CD14-positive monocyte (primary cell): Measurements from ENCODE around the gene JADE1. TPM values are rescaled to one million over a fixed set of nuclear protein-coding genes. Genes with fewer than 3 reads are reported as not detected.

ENCODE experiments used
- DNase-seq, 3 donors: peaks; one replicate each; pipeline ENCODE4 v3.0.0-alpha.2; 2011 to 2022
- H2AFZ ChIP-seq: 2 replicates; pipeline ENCODE4 v1.6.0; 2012; ENCODE audit warnings: mild to moderate bottlenecking, low read depth, low read length, inconsistent platforms; ENCODE audit not compliant: insufficient read depth, poor library complexity, severe bottlenecking
- H3K27ac ChIP-seq, 2 donors: 1 replicate in 1 of 2; 2 replicates in 1 of 2; pipeline ENCODE4 v1.5.1; 2012 to 2013; ENCODE audit warnings: low read length in 2 of 2, control low read depth in 1 of 2, inconsistent platforms in 1 of 2, low read depth in 1 of 2, mild to moderate bottlenecking in 1 of 2
- H3K27me3 ChIP-seq, 2 donors: one replicate each; pipeline versions ENCODE4 v1.6.0 to v1.6.1; 2011 to 2013; ENCODE audit warnings: low read length in 2 of 2; ENCODE audit not compliant: control insufficient read depth in 2 of 2, insufficient read depth in 2 of 2
- H3K36me3 ChIP-seq, 2 donors: replicated peaks in 1 of 2; 1 replicate in 1 of 2; 2 replicates in 1 of 2; pipeline versions ENCODE4 v1.5.1 to v1.6.1; 2012 to 2013; ENCODE audit warnings: low read length in 2 of 2, control low read depth in 1 of 2, inconsistent platforms in 1 of 2, mild to moderate bottlenecking in 1 of 2; ENCODE audit not compliant: insufficient read depth in 2 of 2, control insufficient read depth in 1 of 2
- H3K4me1 ChIP-seq, 2 donors: 1 replicate in 1 of 2; 2 replicates in 1 of 2; pipeline versions ENCODE4 v1.5.1 to v1.6.1; 2012 to 2013; ENCODE audit warnings: low read length in 2 of 2, control low read depth in 1 of 2, inconsistent platforms in 1 of 2, mild to moderate bottlenecking in 1 of 2, moderate library complexity in 1 of 2; ENCODE audit not compliant: insufficient read depth in 2 of 2, control insufficient read depth in 1 of 2
- H3K4me2 ChIP-seq: replicated peaks from 2 replicates; pipeline ENCODE3; 2012; ENCODE audit warnings: low read length, moderate library complexity, mild to moderate bottlenecking; ENCODE audit not compliant: poor library complexity, severe bottlenecking; ENCODE audit errors: extremely low read depth
- H3K4me3 ChIP-seq, 3 experiments: fragments of 200-600 bp in 1 of 3; sonication (generic) in 1 of 3; replicated peaks in 1 of 3; 1 replicate in 2 of 3; 2 replicates in 1 of 3; pipeline ENCODE4 v1.5.1; 2011 to 2013; ENCODE audit warnings: low read length in 3 of 3, mild to moderate bottlenecking in 3 of 3, control low read depth in 2 of 3, low read depth in 2 of 3, inconsistent platforms in 1 of 3, moderate library complexity in 1 of 3
- H3K79me2 ChIP-seq: 2 replicates; pipeline ENCODE4 v1.6.0; 2012; ENCODE audit warnings: mild to moderate bottlenecking, control low read depth, inconsistent platforms, low read length, moderate library complexity; ENCODE audit not compliant: insufficient read depth
- H3K9ac ChIP-seq: 2 replicates; pipeline ENCODE4 v1.6.0; 2017; ENCODE audit warnings: low read length, mild to moderate bottlenecking; ENCODE audit not compliant: insufficient read depth, poor library complexity, severe bottlenecking
- H3K9me3 ChIP-seq, 2 donors: replicated peaks in 1 of 2; 1 replicate in 1 of 2; 2 replicates in 1 of 2; pipeline versions ENCODE4 v1.5.1 to v1.6.1; 2012 to 2013; ENCODE audit warnings: low read length in 2 of 2, control low read depth in 1 of 2; ENCODE audit not compliant: control insufficient read depth in 1 of 2, insufficient read depth in 1 of 2
- H4K20me1 ChIP-seq: 2 replicates; pipeline ENCODE4 v1.6.0; 2012; ENCODE audit warnings: mild to moderate bottlenecking, low read length, control low read depth, moderate library complexity; ENCODE audit not compliant: insufficient read depth
- H3K27ac Mint-ChIP-seq, 7 donors: one replicate each; pipeline ENCODE4 v1.8.0; 2020; ENCODE audit warnings: mild to moderate bottlenecking in 7 of 7, mixed read lengths in 7 of 7, moderate library complexity in 6 of 7, inconsistent platforms in 2 of 7
- H3K27me3 Mint-ChIP-seq, 3 donors: one replicate each; pipeline ENCODE4 v1.8.0; 2021 to 2022; ENCODE audit warnings: low read depth in 3 of 3, mild to moderate bottlenecking in 3 of 3, mixed read lengths in 3 of 3, moderate library complexity in 3 of 3, inconsistent platforms in 1 of 3
- H3K36me3 Mint-ChIP-seq, 2 donors: one replicate each; pipeline ENCODE4 v1.8.0; 2020; ENCODE audit warnings: mixed read lengths in 2 of 2, inconsistent platforms in 1 of 2, mild to moderate bottlenecking in 1 of 2
- H3K4me1 Mint-ChIP-seq: one replicate; pipeline ENCODE4 v1.8.0; 2020; ENCODE audit warnings: mild to moderate bottlenecking, mixed read lengths
- H3K4me3 Mint-ChIP-seq, 2 donors: one replicate each; pipeline ENCODE4 v1.8.0; 2020; ENCODE audit warnings: mild to moderate bottlenecking in 2 of 2, mixed read lengths in 2 of 2, moderate library complexity in 1 of 2
- H3K9me3 Mint-ChIP-seq, 7 donors: one replicate each; pipeline ENCODE4 v1.8.0; 2020 to 2022; ENCODE audit warnings: mixed read lengths in 7 of 7, mild to moderate bottlenecking in 6 of 7, moderate library complexity in 6 of 7, inconsistent platforms in 2 of 7
- WGBS: methylation state at CpG from one replicate; pipeline ENCODE4 v1.1.5; 2013; ENCODE audit warnings: missing lambda C conversion rate; ENCODE audit not compliant: insufficient coverage; 5-methylcytosine and 5-hydroxymethylcytosine counted together
- intact Hi-C, 2 donors: fragments of 100-400 bp; cut with micrococcal nuclease; formaldehyde crosslinking; loops; one replicate each; pipeline versions ENCODE4 v1.15.0 to v1.15.1; 2023
- polyA plus RNA-seq, 3 donors: library from polyadenylated mRNA; depleted of rRNA in 1 of 3; unstranded in 2 of 3; stranded (reverse) in 1 of 3; fragments of 300-500 nt in 2 of 3; fragments of >200 nt in 1 of 3; fragmentation: Illumina TruSeq in 2 of 3; gene quantifications; 1 replicate in 2 of 3; 2 replicates in 1 of 3; pipeline ENCODE4 v1.2.3, GENCODE V29; 2012 to 2021
- TF ChIP-seq, protein P1 (sequence below): fragments of 200-600 bp; IDR thresholded peaks from one replicate; pipeline ENCODE4 v1.8.0; 2022; ENCODE audit warnings: antibody characterized with exemption, mild to moderate bottlenecking

The JADE1 gene
- polyA plus RNA-seq, 3 donors = 7.3 to 12.8 (median 12.3) TPM

DNA sequence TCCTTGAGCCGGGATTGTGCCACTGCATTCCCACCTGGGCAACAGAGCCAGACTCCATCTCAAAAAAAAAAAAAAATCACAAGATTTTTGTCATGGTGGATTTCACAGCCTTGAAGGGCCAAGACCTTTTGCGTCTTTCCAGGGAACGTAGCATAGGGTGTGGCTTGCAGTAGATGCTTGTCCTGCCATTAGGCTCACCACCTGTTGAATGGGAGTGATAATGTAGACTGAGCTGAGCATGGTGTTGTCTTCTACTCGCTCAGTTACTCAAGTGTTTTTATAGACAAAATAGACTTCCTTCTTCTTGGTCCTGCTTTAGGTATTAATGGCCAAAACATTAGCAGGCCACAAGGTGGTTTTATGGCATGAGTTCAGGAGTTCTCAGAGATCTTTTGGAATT is 40.8 kb downstream of the JADE1 start:
- intact Hi-C loops = no loop called here
- Histone ChIP-seq H3K9ac (no peak overlapping the region), H3K27ac (peak overlapping the region in 1 of 2 donors; percentile 9), H3K9me3 (no peaks in the 10 kb centered on the region), H3K27me3 (no peaks in the 10 kb centered on the region), H3K4me3 (no peak overlapping the region), H3K79me2 (peaks cover 19% of the 10 kb centered on the region), H3K4me1 (peaks cover 19 to 22% of the 10 kb centered on the region in 2 donors), H3K36me3 (peaks cover 61 to 93% of the 10 kb centered on the region in 2 donors), H4K20me1 (no peaks in the 10 kb centered on the region), H3K4me2 (no peak overlapping the region), H2AFZ (no peak overlapping the region)
- Mint-ChIP-seq H3K4me1 (peaks cover 33% of the 10 kb centered on the region), H3K9me3 (no peaks in the 10 kb centered on the region), H3K36me3 (peaks cover 75 to 86% of the 10 kb centered on the region in 2 donors), H3K27me3 (peaks cover 0 to 1% (median 0%) of the 10 kb centered on the region in 3 donors), H3K27ac (peak overlapping the region in 1 of 7 donors; percentile 19), H3K4me3 (no peak overlapping the region)
- WGBS = 85% methylated on average over 2 of the region's 4 CpGs
- DNase-seq = no peak
- TF ChIP-seq, protein P1, sequence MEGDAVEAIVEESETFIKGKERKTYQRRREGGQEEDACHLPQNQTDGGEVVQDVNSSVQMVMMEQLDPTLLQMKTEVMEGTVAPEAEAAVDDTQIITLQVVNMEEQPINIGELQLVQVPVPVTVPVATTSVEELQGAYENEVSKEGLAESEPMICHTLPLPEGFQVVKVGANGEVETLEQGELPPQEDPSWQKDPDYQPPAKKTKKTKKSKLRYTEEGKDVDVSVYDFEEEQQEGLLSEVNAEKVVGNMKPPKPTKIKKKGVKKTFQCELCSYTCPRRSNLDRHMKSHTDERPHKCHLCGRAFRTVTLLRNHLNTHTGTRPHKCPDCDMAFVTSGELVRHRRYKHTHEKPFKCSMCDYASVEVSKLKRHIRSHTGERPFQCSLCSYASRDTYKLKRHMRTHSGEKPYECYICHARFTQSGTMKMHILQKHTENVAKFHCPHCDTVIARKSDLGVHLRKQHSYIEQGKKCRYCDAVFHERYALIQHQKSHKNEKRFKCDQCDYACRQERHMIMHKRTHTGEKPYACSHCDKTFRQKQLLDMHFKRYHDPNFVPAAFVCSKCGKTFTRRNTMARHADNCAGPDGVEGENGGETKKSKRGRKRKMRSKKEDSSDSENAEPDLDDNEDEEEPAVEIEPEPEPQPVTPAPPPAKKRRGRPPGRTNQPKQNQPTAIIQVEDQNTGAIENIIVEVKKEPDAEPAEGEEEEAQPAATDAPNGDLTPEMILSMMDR = no peak

DNA sequence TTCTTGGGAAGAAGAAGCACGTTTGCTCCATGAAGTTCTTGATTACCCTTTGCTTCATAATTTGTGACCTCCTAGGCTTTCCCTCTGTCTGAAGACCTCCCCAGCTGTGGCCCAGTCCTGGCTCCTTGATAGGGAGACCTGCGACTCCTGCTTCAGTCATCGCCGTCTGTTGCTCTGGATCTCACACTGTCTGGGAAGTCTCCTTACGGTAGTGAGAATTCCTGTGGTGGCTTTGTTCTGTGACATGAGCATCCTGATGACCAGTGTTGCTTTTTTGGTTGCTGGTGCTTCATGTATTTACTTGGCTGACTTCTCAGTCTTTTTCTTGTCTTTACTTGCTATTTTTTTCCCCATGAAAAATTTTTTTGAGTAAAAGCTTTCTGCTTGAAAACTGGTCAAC is 44.2 kb downstream of the JADE1 start:
- no peak overlapping the region for H3K4me3 Mint-ChIP-seq
- intact Hi-C loops = no loop called here
- Histone ChIP-seq H3K9me3 (no peaks in the 10 kb centered on the region), H3K36me3 (peaks cover 87 to 98% of the 10 kb centered on the region in 2 donors), H4K20me1 (no peaks in the 10 kb centered on the region), H3K4me2 (no peak overlapping the region), H3K27me3 (no peaks in the 10 kb centered on the region), H3K4me3 (no peak overlapping the region), H2AFZ (no peak overlapping the region), H3K9ac (no peak overlapping the region), H3K27ac (peak overlapping the region in 1 of 2 donors; percentile 55), H3K4me1 (peaks cover 4 to 8% of the 10 kb centered on the region in 2 donors), H3K79me2 (peaks cover 14% of the 10 kb centered on the region)
- H3K27me3 Mint-ChIP-seq = no peaks in the 10 kb centered on the region
- peak overlapping the region in 5 of 7 donors; percentile 24 to 72 (median 41) for H3K27ac Mint-ChIP-seq
- TF ChIP-seq, protein P1 = no peak
- WGBS = 100% methylated on average over 1 of the region's 5 CpGs
- peaks cover 0 to 1% (median 0%) of the 10 kb centered on the region in 7 donors for H3K9me3 Mint-ChIP-seq
- peaks cover 14% of the 10 kb centered on the region for H3K4me1 Mint-ChIP-seq
- no peak for DNase-seq
- H3K36me3 Mint-ChIP-seq = peaks cover 82 to 92% of the 10 kb centered on the region in 2 donors
